ENCODE data around the gene MAB21L1.

The MAB21L1 gene

DNA sequence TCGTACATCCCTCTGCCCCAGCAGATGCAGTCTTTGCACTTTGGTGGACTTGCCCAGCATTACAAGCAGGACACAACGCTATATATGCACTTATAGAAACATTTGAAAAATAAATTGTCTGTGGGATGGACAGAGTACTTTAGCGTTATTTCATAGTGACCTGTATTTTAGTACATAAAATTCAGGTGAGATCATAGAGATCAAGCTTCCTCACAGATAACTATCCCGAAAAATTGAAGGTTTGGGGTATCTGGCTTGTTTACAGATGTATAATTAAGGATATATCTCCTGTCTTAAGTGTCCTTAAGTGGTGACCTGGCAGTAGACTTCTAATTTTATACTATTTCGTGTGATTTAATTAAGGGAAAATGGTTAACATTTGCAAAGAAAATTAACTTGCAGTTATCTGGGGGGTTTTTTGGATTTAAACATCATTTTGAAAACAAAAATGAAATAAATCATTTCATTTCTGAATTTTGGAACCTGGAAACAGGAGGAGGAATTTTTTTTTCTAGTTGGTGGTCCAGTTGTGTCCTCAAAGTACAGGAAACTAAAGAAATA, 977 bp upstream of the MAB21L1 start:
- no peak for DNase-seq (ENCODE audit: low spot score)
- in situ Hi-C loops (cut with MboI; ENCODE audit: low sequenced_read_pairs, unreplicated experiment) = no loop called here
- TF ChIP-seq, protein P1, sequence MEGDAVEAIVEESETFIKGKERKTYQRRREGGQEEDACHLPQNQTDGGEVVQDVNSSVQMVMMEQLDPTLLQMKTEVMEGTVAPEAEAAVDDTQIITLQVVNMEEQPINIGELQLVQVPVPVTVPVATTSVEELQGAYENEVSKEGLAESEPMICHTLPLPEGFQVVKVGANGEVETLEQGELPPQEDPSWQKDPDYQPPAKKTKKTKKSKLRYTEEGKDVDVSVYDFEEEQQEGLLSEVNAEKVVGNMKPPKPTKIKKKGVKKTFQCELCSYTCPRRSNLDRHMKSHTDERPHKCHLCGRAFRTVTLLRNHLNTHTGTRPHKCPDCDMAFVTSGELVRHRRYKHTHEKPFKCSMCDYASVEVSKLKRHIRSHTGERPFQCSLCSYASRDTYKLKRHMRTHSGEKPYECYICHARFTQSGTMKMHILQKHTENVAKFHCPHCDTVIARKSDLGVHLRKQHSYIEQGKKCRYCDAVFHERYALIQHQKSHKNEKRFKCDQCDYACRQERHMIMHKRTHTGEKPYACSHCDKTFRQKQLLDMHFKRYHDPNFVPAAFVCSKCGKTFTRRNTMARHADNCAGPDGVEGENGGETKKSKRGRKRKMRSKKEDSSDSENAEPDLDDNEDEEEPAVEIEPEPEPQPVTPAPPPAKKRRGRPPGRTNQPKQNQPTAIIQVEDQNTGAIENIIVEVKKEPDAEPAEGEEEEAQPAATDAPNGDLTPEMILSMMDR (IDR thresholded peaks at IDR 0.05; ENCODE audit: borderline replicate concordance, control extremely low read depth, extremely low read depth, insufficient read depth, missing control alignments) = no peak

DNA sequence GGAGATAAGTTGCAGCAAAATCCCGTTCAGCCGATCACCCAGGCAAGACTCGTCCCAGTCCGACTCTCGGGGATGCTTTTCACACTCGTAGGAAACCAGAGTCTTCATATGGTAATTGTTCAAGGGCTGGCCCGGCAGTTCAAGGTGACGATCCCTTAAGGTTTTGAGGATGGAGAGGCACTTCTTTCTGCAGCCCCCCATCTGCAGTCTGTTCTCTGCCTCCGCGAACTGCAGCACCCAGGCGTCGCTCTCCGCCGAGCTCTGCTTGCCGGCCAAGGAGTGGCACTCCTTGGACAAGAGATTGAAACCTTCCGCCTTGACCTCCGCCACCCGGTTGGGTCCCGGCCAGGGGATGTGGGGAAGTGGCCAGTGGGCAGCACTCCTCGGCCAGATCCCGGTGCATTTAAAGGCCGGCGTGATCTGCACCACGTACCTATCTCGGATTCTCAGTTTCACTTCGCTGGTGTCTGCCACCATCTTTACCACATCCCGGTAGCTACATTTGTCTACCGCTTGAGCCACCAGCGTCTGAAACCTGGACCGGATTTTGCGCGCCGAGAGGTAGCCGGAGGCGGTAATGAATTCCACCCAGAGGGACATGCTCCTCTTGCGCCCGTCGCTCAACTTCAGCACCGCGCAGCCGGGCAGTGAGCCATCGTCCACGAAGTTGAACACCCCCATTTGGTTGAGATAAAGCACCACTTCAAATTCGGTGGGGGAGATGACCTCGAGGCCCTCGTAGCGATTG, 1.1 kb downstream of the MAB21L1 start:
- no peak for DNase-seq (ENCODE audit: low spot score)
- in situ Hi-C loops (cut with MboI; ENCODE audit: low sequenced_read_pairs, unreplicated experiment) = no loop called here
- TF ChIP-seq, protein P1 (IDR thresholded peaks at IDR 0.05; ENCODE audit: borderline replicate concordance, control extremely low read depth, extremely low read depth, insufficient read depth, missing control alignments) = no peak

DNA sequence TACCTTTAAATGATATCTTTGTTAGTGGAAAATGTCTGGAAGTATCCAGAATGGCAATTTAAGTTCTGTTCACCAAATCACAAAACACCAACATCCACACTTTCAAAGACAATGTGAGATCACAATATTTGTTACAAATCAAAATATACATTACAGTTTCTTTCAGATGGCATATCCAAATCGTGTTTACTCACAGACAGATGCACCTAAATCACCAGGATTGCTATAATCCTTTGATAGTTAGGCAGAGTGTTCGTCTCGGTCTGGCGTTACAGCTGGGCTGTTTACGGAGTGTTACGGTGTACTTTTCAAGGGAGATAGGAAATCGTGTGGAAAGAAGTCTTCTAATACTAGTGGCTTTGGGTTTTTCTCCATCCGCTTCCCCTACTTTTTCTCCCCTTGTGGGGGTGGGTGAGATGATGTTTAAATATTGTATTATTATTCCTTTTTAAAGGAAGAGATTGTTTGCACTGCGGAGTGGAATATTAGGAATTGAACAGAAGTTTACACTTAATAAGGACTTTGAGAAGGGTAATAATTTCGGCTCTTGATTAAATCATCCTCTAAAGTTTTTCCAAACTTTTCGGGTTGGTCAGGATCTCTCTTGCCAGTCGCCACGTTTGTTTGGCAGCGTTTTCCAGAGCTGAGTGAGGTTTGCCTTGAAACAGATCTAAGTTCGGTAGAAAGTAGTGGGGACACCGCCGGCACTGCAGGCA, 1.8 kb downstream of the MAB21L1 start:
- in situ Hi-C loops (cut with MboI; ENCODE audit: low sequenced_read_pairs, unreplicated experiment) = no loop called here
- TF ChIP-seq, protein P1 (IDR thresholded peaks at IDR 0.05; ENCODE audit: borderline replicate concordance, control extremely low read depth, extremely low read depth, insufficient read depth, missing control alignments) = no peak
- no peak for DNase-seq (ENCODE audit: low spot score)

DNA sequence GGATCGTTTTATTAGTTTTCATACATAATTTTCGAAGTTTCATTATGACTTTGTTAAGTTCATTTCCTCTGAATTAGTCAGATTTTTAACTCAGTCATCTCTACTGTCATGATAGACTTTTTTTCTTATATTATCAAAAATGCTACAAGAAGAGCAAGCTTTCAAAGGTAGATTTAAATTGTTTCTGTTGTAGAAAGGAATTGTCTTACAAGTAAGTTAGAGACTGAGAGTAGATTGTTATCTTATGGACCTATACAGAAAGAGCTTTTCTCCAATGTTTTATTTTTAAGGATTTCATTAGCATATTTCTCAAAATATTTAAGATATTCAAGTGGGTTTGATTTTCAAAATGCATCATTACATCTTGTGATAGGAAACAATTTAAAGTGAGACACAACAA, 2.7 kb downstream of the MAB21L1 start:
- no peak for DNase-seq (ENCODE audit: low spot score)
- TF ChIP-seq, protein P1 (IDR thresholded peaks at IDR 0.05; ENCODE audit: borderline replicate concordance, control extremely low read depth, extremely low read depth, insufficient read depth, missing control alignments) = no peak
- in situ Hi-C loops (cut with MboI; ENCODE audit: low sequenced_read_pairs, unreplicated experiment) = no loop called here

DNA sequence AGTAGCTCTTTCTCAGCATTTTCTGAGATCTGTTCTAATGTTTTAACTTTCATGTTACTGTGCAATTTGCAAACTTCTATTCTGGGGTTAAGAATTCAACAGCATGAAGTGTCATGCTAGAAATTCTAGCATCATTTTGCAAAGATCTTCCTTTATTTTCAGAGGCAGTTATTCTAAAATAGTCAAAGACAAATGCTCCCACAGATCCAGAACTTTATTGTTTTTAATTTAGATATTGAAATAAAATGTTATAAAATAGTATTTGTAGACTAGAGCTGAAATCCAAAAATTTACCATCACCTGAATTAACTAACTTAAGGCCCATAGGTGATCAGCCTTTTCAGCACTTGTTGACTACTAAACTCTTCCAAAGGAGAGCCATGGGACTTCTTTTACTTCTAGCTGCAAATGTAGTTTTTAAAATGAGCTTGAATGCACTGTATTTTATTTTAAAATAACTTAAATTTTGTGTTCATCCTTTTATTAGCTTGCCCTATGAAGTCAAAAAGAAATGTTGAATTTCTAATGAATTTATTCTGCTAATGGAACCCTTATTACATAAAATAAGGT, 3.2 kb downstream of the MAB21L1 start:
- in situ Hi-C loops (cut with MboI; ENCODE audit: low sequenced_read_pairs, unreplicated experiment) = no loop called here
- TF ChIP-seq, protein P1 (IDR thresholded peaks at IDR 0.05; ENCODE audit: borderline replicate concordance, control extremely low read depth, extremely low read depth, insufficient read depth, missing control alignments) = no peak
- no peak for DNase-seq (ENCODE audit: low spot score)

DNA sequence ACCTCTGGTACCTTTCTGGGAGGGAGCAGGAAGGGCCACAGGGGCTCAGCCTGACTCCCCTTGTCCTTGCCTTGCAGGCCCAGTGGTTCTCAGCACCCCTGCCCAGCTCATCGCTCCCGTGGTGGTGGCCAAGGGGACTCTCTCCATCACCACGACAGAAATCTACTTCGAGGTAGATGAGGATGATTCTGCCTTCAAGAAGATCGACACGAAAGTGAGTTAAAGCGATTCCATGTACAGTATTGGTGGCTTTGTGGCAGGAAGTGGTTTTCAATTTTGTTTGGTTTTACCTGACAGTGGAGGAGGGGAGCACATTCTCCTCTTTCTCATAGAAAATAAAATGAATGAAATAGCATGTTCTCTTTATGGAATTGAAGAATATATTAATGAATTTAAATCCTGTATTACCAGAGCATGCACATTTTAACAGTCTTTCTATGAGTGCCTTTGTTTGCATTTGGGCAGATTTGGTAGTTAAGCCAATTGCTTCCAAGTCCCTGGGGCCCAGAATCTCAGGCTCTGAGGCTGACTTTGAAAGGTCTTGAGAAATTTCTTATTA, 4.1 kb downstream of the MAB21L1 start:
- in situ Hi-C loops (cut with MboI; ENCODE audit: low sequenced_read_pairs, unreplicated experiment) = no loop called here
- TF ChIP-seq, protein P1 (IDR thresholded peaks at IDR 0.05; ENCODE audit: borderline replicate concordance, control extremely low read depth, extremely low read depth, insufficient read depth, missing control alignments) = no peak
- DNase-seq (ENCODE audit: low spot score) = no peak

All from GM13976 (cell line).